Ishikawa (cell line): Measurements from ENCODE around the gene ANKIB1.

Experiments used
- CEBPB ChIP-seq: IDR thresholded peaks from 2 replicates; pipeline ENCODE4 v1.6.1; 2012
- CREB1 ChIP-seq: IDR thresholded peaks from 2 replicates; pipeline ENCODE4 v1.6.1; 2012; ENCODE audit warnings: low read depth
- EGR1 ChIP-seq: IDR thresholded peaks from 2 replicates; pipeline ENCODE4 v1.6.1; 2012
- EP300 ChIP-seq: IDR thresholded peaks from 2 replicates; pipeline ENCODE4 v1.6.1; 2012; ENCODE audit warnings: borderline replicate concordance
- FOXM1 ChIP-seq: IDR thresholded peaks from 2 replicates; pipeline ENCODE4 v1.6.1; 2012; ENCODE audit warnings: low read depth, borderline replicate concordance
- MAX ChIP-seq: IDR thresholded peaks from 2 replicates; pipeline ENCODE4 v1.6.1; 2012
- NFIC ChIP-seq: IDR thresholded peaks from 2 replicates; pipeline ENCODE4 v1.6.1; 2012
- RAD21 ChIP-seq: IDR thresholded peaks from 2 replicates; pipeline ENCODE4 v1.6.1; 2012; ENCODE audit warnings: low read depth
- REST ChIP-seq: IDR thresholded peaks from 2 replicates; pipeline ENCODE4 v1.6.1; 2012; ENCODE audit warnings: low read depth, mild to moderate bottlenecking
- TAF1 ChIP-seq: IDR thresholded peaks from 2 replicates; pipeline ENCODE4 v1.6.1; 2012; ENCODE audit warnings: low read depth, mild to moderate bottlenecking
- TCF12 ChIP-seq: IDR thresholded peaks from 2 replicates; pipeline ENCODE4 v1.6.1; 2012; ENCODE audit warnings: low read depth
- TEAD4 ChIP-seq: IDR thresholded peaks from 2 replicates; pipeline ENCODE4 v1.6.1; 2012
- USF1 ChIP-seq: IDR thresholded peaks from 2 replicates; pipeline ENCODE4 v1.6.1; 2012
- YY1 ChIP-seq: IDR thresholded peaks from 2 replicates; pipeline ENCODE4 v1.6.1; 2012; ENCODE audit warnings: low read depth
- ZBTB7A ChIP-seq: IDR thresholded peaks from 2 replicates; pipeline ENCODE4 v1.6.1; 2012; ENCODE audit warnings: low read depth

ANKIB1 gene

GRCh38 chr7:92251181-92251580 is 5.4 kb downstream of the ANKIB1 start:
- TF ChIP-seq EP300 (no peak), REST (no peak), NFIC (no peak)

GRCh38 chr7:92253251-92253650 is 7.5 kb downstream of the ANKIB1 start:
- TF ChIP-seq TCF12 (no peak), CEBPB (no peak), EGR1 (no peak), YY1 (no peak), REST (no peak), NFIC (no peak), RAD21 (no peak), EP300 (no peak), TAF1 (no peak), USF1 (no peak), MAX (no peak), ZBTB7A (no peak), TEAD4 (no peak), FOXM1 (no peak)

- no peak for TF ChIP-seq USF1
- TF ChIP-seq REST: no peak
Observed at GRCh38 chr7:92255308-92255707, 9.5 kb downstream of the ANKIB1 start.

GRCh38 chr7:92259062-92259461 is 13.3 kb downstream of the ANKIB1 start:
- TF ChIP-seq FOXM1 (no peak), TEAD4 (no peak), CEBPB (no peak), CREB1 (no peak), YY1 (no peak), ZBTB7A (no peak), TAF1 (no peak), TCF12 (no peak), EGR1 (no peak), EP300 (no peak), RAD21 (no peak), MAX (no peak), REST (no peak), USF1 (no peak), NFIC (no peak)
